Liver (tissue), 9 donors: Measurements from ENCODE around the gene PPP1R14C. TPM values are rescaled to one million over a fixed set of nuclear protein-coding genes. Genes with fewer than 3 reads are reported as not detected.

ENCODE experiments used
- DNase-seq: peaks from one replicate; pipeline ENCODE4 v3.0.0-alpha.2; 2017; ENCODE audit warnings: low spot score
- H3K27ac ChIP-seq, 2 donors: one replicate each; pipeline ENCODE4 v1.7.0; 2013; ENCODE audit warnings: inconsistent platforms in 2 of 2, low read length in 2 of 2, control low read depth in 1 of 2, low read depth in 1 of 2, mild to moderate bottlenecking in 1 of 2
- H3K27me3 ChIP-seq, 4 donors: one replicate each; pipeline versions ENCODE4 v1.6.1 to v1.7.0; 2013; ENCODE audit warnings: low read length in 3 of 4, inconsistent platforms in 1 of 4, mild to moderate bottlenecking in 1 of 4, moderate library complexity in 1 of 4; ENCODE audit not compliant: control insufficient read depth in 4 of 4, insufficient read depth in 4 of 4
- H3K36me3 ChIP-seq, 4 donors: one replicate each; pipeline versions ENCODE4 v1.6.1 to v1.7.0; 2013; ENCODE audit warnings: low read length in 3 of 4, mild to moderate bottlenecking in 3 of 4, low read depth in 1 of 4, moderate library complexity in 1 of 4; ENCODE audit not compliant: control insufficient read depth in 4 of 4, insufficient read depth in 3 of 4
- H3K4me1 ChIP-seq, 4 donors: one replicate each; pipeline versions ENCODE4 v1.6.1 to v1.7.0; 2013; ENCODE audit warnings: low read length in 3 of 4, mild to moderate bottlenecking in 3 of 4, moderate library complexity in 1 of 4; ENCODE audit not compliant: control insufficient read depth in 4 of 4, insufficient read depth in 4 of 4
- H3K4me3 ChIP-seq, 3 donors: one replicate each; pipeline versions ENCODE4 v1.6.1 to v1.7.0; 2013; ENCODE audit warnings: low read length in 3 of 3, control low read depth in 1 of 3, low read depth in 1 of 3, mild to moderate bottlenecking in 1 of 3
- H3K9ac ChIP-seq, 2 donors: one replicate each; pipeline ENCODE4 v1.7.0; 2013; ENCODE audit warnings: low read length in 2 of 2, mild to moderate bottlenecking in 2 of 2, moderate library complexity in 2 of 2, control low read depth in 1 of 2, low read depth in 1 of 2
- H3K9me3 ChIP-seq, 4 donors: one replicate each; pipeline versions ENCODE4 v1.6.1 to v1.7.0; 2013; ENCODE audit warnings: low read length in 3 of 4; ENCODE audit not compliant: control insufficient read depth in 4 of 4
- ATF3 ChIP-seq: IDR thresholded peaks from 2 replicates; pipeline ENCODE4 v1.6.1; 2016; ENCODE audit warnings: antibody characterized with exemption
- CTCF ChIP-seq: fragments of 150-350 bp; IDR thresholded peaks from 2 replicates; pipeline ENCODE4 v1.5.1; 2017; ENCODE audit warnings: improper control_type of control experiment, low read depth, low read length; ENCODE audit not compliant: missing input control
- EGR1 ChIP-seq, 2 donors: IDR thresholded peaks; 2 replicates each; pipeline ENCODE4 v1.6.1; 2016 to 2018; ENCODE audit warnings: antibody characterized with exemption in 2 of 2, low read depth in 2 of 2
- FOXA1 ChIP-seq: IDR thresholded peaks from 2 replicates; pipeline ENCODE4 v1.6.1; 2016; ENCODE audit warnings: antibody characterized with exemption
- FOXA2 ChIP-seq: IDR thresholded peaks from 2 replicates; pipeline ENCODE4 v1.6.1; 2016; ENCODE audit warnings: antibody characterized with exemption
- GABPA ChIP-seq, 2 donors: IDR thresholded peaks in 1 of 2; conservative IDR thresholded peaks in 1 of 2; 2 replicates each; pipeline ENCODE4 v1.6.1; 2016; ENCODE audit warnings: antibody characterized with exemption in 2 of 2, mild to moderate bottlenecking in 1 of 2, moderate library complexity in 1 of 2
- HNF4A ChIP-seq, 2 donors: conservative IDR thresholded peaks; 2 replicates each; pipeline ENCODE4 v1.6.1; 2016; ENCODE audit warnings: antibody characterized with exemption in 2 of 2, mild to moderate bottlenecking in 2 of 2
- JUND ChIP-seq, 2 donors: IDR thresholded peaks; 2 replicates each; pipeline ENCODE4 v1.6.1; 2016; ENCODE audit warnings: antibody characterized with exemption in 2 of 2
- MAX ChIP-seq: IDR thresholded peaks from 2 replicates; pipeline ENCODE4 v1.6.1; 2016; ENCODE audit warnings: antibody characterized with exemption
- NR2F2 ChIP-seq: IDR thresholded peaks from 2 replicates; pipeline ENCODE4 v1.6.1; 2016; ENCODE audit warnings: antibody characterized with exemption
- RAD21 ChIP-seq, 2 donors: IDR thresholded peaks; 2 replicates each; pipeline ENCODE4 v1.6.1; 2016; ENCODE audit warnings: antibody characterized with exemption in 2 of 2, mild to moderate bottlenecking in 2 of 2
- REST ChIP-seq: IDR thresholded peaks from 2 replicates; pipeline ENCODE4 v1.6.1; 2016; ENCODE audit warnings: antibody characterized with exemption, mild to moderate bottlenecking
- RXRA ChIP-seq, 2 donors: IDR thresholded peaks; 2 replicates each; pipeline ENCODE4 v1.6.1; 2017 to 2018; ENCODE audit warnings: antibody characterized with exemption in 2 of 2, mild to moderate bottlenecking in 1 of 2
- SP1 ChIP-seq: IDR thresholded peaks from 2 replicates; pipeline ENCODE4 v1.6.1; 2018; ENCODE audit warnings: antibody characterized with exemption, mild to moderate bottlenecking
- TAF1 ChIP-seq: conservative IDR thresholded peaks from 2 replicates; pipeline ENCODE4 v1.6.1; 2016; ENCODE audit warnings: antibody characterized with exemption, mild to moderate bottlenecking
- YY1 ChIP-seq: IDR thresholded peaks from 2 replicates; pipeline ENCODE4 v1.6.1; 2016; ENCODE audit warnings: antibody characterized with exemption, mild to moderate bottlenecking
- ZBTB33 ChIP-seq: IDR thresholded peaks from 2 replicates; pipeline ENCODE4 v1.6.1; 2016; ENCODE audit warnings: antibody characterized with exemption
- WGBS: extraction: QIAGEN DNeasy Blood & Tissue Kit; methylation state at CpG from one replicate; pipeline ENCODE4 v1.1.7; 2013; 5-methylcytosine and 5-hydroxymethylcytosine counted together
- polyA plus RNA-seq, 2 donors: library from polyadenylated mRNA; stranded (reverse) in 1 of 2; unstranded in 1 of 2; fragments of 200-250 nt in 1 of 2; fragments of >200 nt in 1 of 2; fragmentation: Nextera tagmentation in 1 of 2; extraction: Ambion mirVana in 1 of 2; gene quantifications; one replicate each; pipeline versions ENCODE4 v1.2.1 to v1.2.3, GENCODE V29; 2013 to 2015
- total RNA-seq, 2 donors: library from RNA; depleted of rRNA; stranded (reverse); fragments of >200 nt; gene quantifications; one replicate each; pipeline ENCODE4 v1.2.3, GENCODE V29; 2014
- donor health status: healthy.
- donor health status: healthy.
- donor health status: healthy.
- donor health status: healthy.
- donor health status: healthy.

PPP1R14C gene
- total and polyA plus RNA-seq, 4 donors: 0.05 TPM; not detected in 3

DNA sequence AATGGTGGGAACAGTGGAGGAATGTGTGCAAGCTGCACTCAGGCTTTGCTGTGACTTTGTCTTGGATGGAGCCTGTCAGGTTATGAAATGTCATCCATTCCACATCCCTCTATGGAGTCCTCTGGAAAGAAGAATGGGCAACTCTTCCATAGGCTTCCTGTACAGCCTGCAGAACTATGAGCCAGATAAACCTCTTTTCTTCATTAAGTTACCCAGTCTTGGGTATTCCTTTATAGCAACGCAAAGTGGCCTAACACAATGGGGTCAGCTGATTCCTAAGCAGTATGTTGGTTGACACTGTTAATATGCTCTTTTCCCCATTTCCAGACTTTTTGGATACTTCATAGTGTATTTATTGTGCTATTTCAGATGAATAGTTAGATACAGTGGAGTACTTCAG, 150.2 kb downstream of the PPP1R14C start:
- no peaks in the 10 kb centered on the region for H3K36me3 ChIP-seq
- no peak overlapping the region for H3K27ac ChIP-seq
- WGBS: 97% methylated on average over 1 of the region's 1 CpG
- no peak overlapping the region for H3K9ac ChIP-seq
- DNase-seq: no peak
- no peak overlapping the region for H3K4me3 ChIP-seq
- no peaks in the 10 kb centered on the region for H3K27me3 ChIP-seq
- TF ChIP-seq FOXA1 (no peak), EGR1 (IDR thresholded peaks at IDR 0.05; ENCODE audit: low read depth in 2 of 2) (no peak), REST (no peak), SP1 (no peak), YY1 (no peak), RAD21 (IDR thresholded peaks at IDR 0.05) (no peak), MAX (no peak), HNF4A (conservative IDR thresholded peaks at IDR 0.05) (no peak), JUND (IDR thresholded peaks at IDR 0.05) (no peak), NR2F2 (no peak), ATF3 (no peak), TAF1 (no peak), ZBTB33 (no peak), CTCF (no peak), FOXA2 (no peak)
- H3K4me1 ChIP-seq: no peaks in the 10 kb centered on the region
- H3K9me3 ChIP-seq: peaks cover 8 to 17% (median 10%) of the 10 kb centered on the region in 4 donors

DNA sequence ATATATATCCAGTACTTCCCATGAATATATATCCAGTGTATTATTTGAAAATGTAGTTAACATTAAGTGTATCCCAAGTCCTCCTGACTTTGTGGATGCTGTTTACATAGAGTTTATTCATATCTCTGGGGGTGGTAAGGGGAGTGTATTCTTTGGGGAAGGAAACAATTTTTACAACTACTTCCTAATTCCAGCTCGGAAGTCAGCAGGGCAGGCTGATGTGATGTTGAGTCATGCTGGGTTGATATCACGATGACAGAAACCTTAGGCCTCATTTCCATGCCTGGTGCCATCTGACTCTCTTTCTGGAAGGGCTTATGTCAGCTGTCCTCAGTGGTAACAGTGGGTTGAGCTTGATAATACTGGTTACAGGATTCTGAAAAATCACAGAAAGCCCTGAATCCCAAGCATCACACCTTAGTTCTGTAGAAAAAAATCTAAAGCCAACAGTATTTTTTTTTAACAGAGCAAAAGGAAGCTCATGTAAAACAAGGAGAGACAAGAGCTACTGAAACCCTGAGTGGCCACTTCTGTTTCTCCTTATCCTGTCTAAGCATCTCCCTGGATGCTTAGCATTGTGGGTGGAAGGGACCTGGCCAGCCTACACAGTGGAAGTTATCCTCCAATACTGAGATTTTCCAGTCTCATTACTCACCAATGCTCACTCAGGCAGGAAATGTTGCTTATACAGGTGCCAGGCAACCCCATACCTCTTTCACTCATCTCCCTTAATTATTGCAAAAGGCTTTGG, 150.8 kb downstream of the PPP1R14C start:
- H3K27me3 ChIP-seq: no peaks in the 10 kb centered on the region
- no peaks in the 10 kb centered on the region for H3K4me1 ChIP-seq
- peaks cover 8 to 20% (median 13%) of the 10 kb centered on the region in 4 donors for H3K9me3 ChIP-seq
- WGBS: 72% methylated on average over 2 of the region's 2 CpGs
- no peaks in the 10 kb centered on the region for H3K36me3 ChIP-seq
- no peak for DNase-seq
- no peak for TF ChIP-seq HNF4A (conservative IDR thresholded peaks at IDR 0.05)
- no peak for TF ChIP-seq YY1
- no peak for TF ChIP-seq MAX
- TF ChIP-seq EGR1 (IDR thresholded peaks at IDR 0.05; ENCODE audit: low read depth in 2 of 2): no peak
- TF ChIP-seq TAF1: no peak
- TF ChIP-seq ZBTB33: no peak
- no peak for TF ChIP-seq RAD21 (IDR thresholded peaks at IDR 0.05)
- no peak for TF ChIP-seq NR2F2
- no peak for TF ChIP-seq CTCF
- no peak for TF ChIP-seq FOXA2
- TF ChIP-seq GABPA (IDR thresholded peaks at IDR 0.05 in 1 of 2, conservative IDR thresholded peaks at IDR 0.05 in 1 of 2): no peak
- no peak for TF ChIP-seq RXRA (IDR thresholded peaks at IDR 0.05)
- no peak for TF ChIP-seq FOXA1
- TF ChIP-seq SP1: no peak
- no peak overlapping the region for H3K27ac ChIP-seq
- no peak overlapping the region for H3K9ac ChIP-seq
- H3K4me3 ChIP-seq: no peak overlapping the region
